Keratinocyte (primary cell): ENCODE data around the gene RFX2. TPM values are rescaled to one million over a fixed set of nuclear protein-coding genes. Genes with fewer than 3 reads are reported as not detected.

Experiments used
- DNase-seq: peaks from one replicate; pipeline ENCODE4 v3.0.0-alpha.2; 2011; ENCODE audit warnings: low read depth, missing footprints, low spot score
- FAIRE-seq: peaks from 2 replicates; lab custom pipeline; 2011; peaks lifted over from hg19 to GRCh38; lab: Jason Lieb, UNC
- H2AFZ ChIP-seq: 2 replicates; pipeline ENCODE4 v1.6.0; 2012; ENCODE audit warnings: low read length, control low read depth, inconsistent platforms; ENCODE audit not compliant: control insufficient read depth
- H3K27ac ChIP-seq: 2 replicates; pipeline ENCODE4 v1.5.1; 2011; ENCODE audit warnings: low read length; ENCODE audit not compliant: control insufficient read depth, insufficient read depth
- H3K27me3 ChIP-seq: 3 replicates; pipeline ENCODE4 v1.6.0; 2011; ENCODE audit warnings: low read length; ENCODE audit not compliant: control insufficient read depth, insufficient read depth; ENCODE audit errors: extremely low read depth
- H3K36me3 ChIP-seq, 2 experiments: 2 replicates in 1 of 2; 3 replicates in 1 of 2; pipeline ENCODE4 v1.5.1; 2011; ENCODE audit warnings: low read length in 2 of 2, mild to moderate bottlenecking in 1 of 2; ENCODE audit not compliant: control insufficient read depth in 2 of 2, insufficient read depth in 2 of 2; ENCODE audit errors: extremely low read depth in 1 of 2
- H3K4me1 ChIP-seq: 3 replicates; pipeline ENCODE4 v1.5.1; 2011; ENCODE audit warnings: low read length; ENCODE audit not compliant: control insufficient read depth, insufficient read depth; ENCODE audit errors: extremely low read depth
- H3K4me2 ChIP-seq: 3 replicates; pipeline ENCODE4 v1.6.0; 2011; ENCODE audit warnings: low read depth, low read length; ENCODE audit not compliant: control insufficient read depth, insufficient read depth; ENCODE audit errors: extremely low read depth
- H3K4me3 ChIP-seq, 3 experiments: fragments of 200-600 bp in 1 of 3; sonication (generic) in 1 of 3; 2 replicates in 2 of 3; 3 replicates in 1 of 3; pipeline ENCODE4 v1.5.1; 2011 to 2016; ENCODE audit warnings: low read length in 3 of 3, mild to moderate bottlenecking in 3 of 3, control low read depth in 2 of 3, inconsistent platforms in 1 of 3, low read depth in 1 of 3, mixed read lengths in 1 of 3, mixed run types in 1 of 3, moderate library complexity in 1 of 3; ENCODE audit not compliant: control insufficient read depth in 2 of 3, insufficient read depth in 2 of 3; ENCODE audit errors: extremely low read depth in 1 of 3
- H3K79me2 ChIP-seq: 2 replicates; pipeline ENCODE4 v1.6.0; 2012; ENCODE audit warnings: low read length; ENCODE audit not compliant: control insufficient read depth, insufficient read depth
- H3K9ac ChIP-seq: 3 replicates; pipeline ENCODE4 v1.6.0; 2011; ENCODE audit warnings: low read length; ENCODE audit not compliant: control insufficient read depth, insufficient read depth; ENCODE audit errors: extremely low read depth
- H3K9me1 ChIP-seq: 3 replicates; pipeline ENCODE4 v1.6.0; 2011; ENCODE audit warnings: low read length; ENCODE audit not compliant: control insufficient read depth, insufficient read depth; ENCODE audit errors: extremely low read depth
- H3K9me3 ChIP-seq: 2 replicates; pipeline ENCODE4 v1.5.1; 2012; ENCODE audit warnings: low read depth, low read length; ENCODE audit not compliant: control insufficient read depth
- H4K20me1 ChIP-seq: 3 replicates; pipeline ENCODE4 v1.6.0; 2011; ENCODE audit warnings: low read length; ENCODE audit not compliant: control insufficient read depth, insufficient read depth; ENCODE audit errors: extremely low read depth
- EZH2 ChIP-seq: IDR thresholded peaks from one replicate; pipeline ENCODE4 v1.6.1; 2012; ENCODE audit warnings: inconsistent platforms, mild to moderate bottlenecking, low read length, moderate library complexity
- dilution Hi-C: fragments of 300-500 bp; cut with MboI; formaldehyde crosslinking; loops from one replicate; pipeline ENCODE4 v1.7.0; 2020; ENCODE audit warnings: low sequenced_read_pairs; ENCODE audit not compliant: extremely low pct_ligation_motif_present
- polyA plus RNA-seq, 5 experiments: library from polyadenylated mRNA; depleted of rRNA in 3 of 5; stranded (reverse) in 3 of 5; stranded (forward) in 1 of 5; unstranded in 1 of 5; fragments of >200 nt; gene quantifications; 1 replicate in 1 of 5; 2 replicates in 3 of 5; 3 replicates in 1 of 5; pipeline versions ENCODE4 v1.2.1 to v1.2.3, GENCODE V29; 2011 to 2012; ENCODE audit warnings: missing spikeins in 2 of 5, low read depth in 1 of 5, low replicate concordance in 1 of 5
- TF ChIP-seq, protein P1 (sequence below), 3 experiments: IDR thresholded peaks in 1 of 3; conservative IDR thresholded peaks in 1 of 3; optimal IDR thresholded peaks in 1 of 3; 2 replicates in 2 of 3; 3 replicates in 1 of 3; pipeline versions ENCODE3 to v1.5.1; 2011; ENCODE audit warnings: low read length in 3 of 3, mild to moderate bottlenecking in 3 of 3, moderate library complexity in 2 of 3, control low read depth in 1 of 3, inconsistent platforms in 1 of 3; ENCODE audit not compliant: insufficient read depth in 2 of 3; ENCODE audit errors: extremely low read depth in 1 of 3

The RFX2 gene
- polyA plus RNA-seq, 1 donor (not counting 4 experiments of a cell fraction or from before 2014, with no cell fraction given) = 5.8 TPM

- Histone ChIP-seq H3K4me1 (no peaks in the 10 kb centered on the region), H3K27ac (no peak overlapping the region), H2AFZ (no peak overlapping the region), H3K9me1 (no peaks in the 10 kb centered on the region), H3K9me3 (no peaks in the 10 kb centered on the region), H4K20me1 (no peaks in the 10 kb centered on the region), H3K79me2 (no peaks in the 10 kb centered on the region), H3K9ac (no peak overlapping the region), H3K4me2 (no peak overlapping the region), H3K36me3 (peaks cover 10 to 13% of the 10 kb centered on the region in 2 experiments), H3K27me3 (no peaks in the 10 kb centered on the region), H3K4me3 (no peak overlapping the region)
- dilution Hi-C loops = no loop called here
- FAIRE-seq (no peak), DNase-seq (no peak)
- no peak for TF ChIP-seq EZH2
- TF ChIP-seq, protein P1, sequence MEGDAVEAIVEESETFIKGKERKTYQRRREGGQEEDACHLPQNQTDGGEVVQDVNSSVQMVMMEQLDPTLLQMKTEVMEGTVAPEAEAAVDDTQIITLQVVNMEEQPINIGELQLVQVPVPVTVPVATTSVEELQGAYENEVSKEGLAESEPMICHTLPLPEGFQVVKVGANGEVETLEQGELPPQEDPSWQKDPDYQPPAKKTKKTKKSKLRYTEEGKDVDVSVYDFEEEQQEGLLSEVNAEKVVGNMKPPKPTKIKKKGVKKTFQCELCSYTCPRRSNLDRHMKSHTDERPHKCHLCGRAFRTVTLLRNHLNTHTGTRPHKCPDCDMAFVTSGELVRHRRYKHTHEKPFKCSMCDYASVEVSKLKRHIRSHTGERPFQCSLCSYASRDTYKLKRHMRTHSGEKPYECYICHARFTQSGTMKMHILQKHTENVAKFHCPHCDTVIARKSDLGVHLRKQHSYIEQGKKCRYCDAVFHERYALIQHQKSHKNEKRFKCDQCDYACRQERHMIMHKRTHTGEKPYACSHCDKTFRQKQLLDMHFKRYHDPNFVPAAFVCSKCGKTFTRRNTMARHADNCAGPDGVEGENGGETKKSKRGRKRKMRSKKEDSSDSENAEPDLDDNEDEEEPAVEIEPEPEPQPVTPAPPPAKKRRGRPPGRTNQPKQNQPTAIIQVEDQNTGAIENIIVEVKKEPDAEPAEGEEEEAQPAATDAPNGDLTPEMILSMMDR (optimal IDR thresholded peaks at IDR 0.05 in 1 of 3, IDR thresholded peaks at IDR 0.05 in 1 of 3, conservative IDR thresholded peaks at IDR 0.05 in 1 of 3; ENCODE audit: extremely low read depth in 1 of 3, insufficient read depth in 2 of 3, low read length in 3 of 3) = no peak
Observed at GRCh38 chr19:6018786-6019185, 91.5 kb downstream of the RFX2 start.

- no peak overlapping the region for H2AFZ ChIP-seq
- no peak overlapping the region for H3K4me2 ChIP-seq
- no peak overlapping the region for H3K4me3 ChIP-seq
- no peak for FAIRE-seq
- H3K27me3 ChIP-seq = no peaks in the 10 kb centered on the region
- H3K36me3 ChIP-seq = peaks cover 9 to 10% of the 10 kb centered on the region in 2 experiments
- dilution Hi-C loops = no loop called here
- no peak overlapping the region for H3K9ac ChIP-seq
- no peaks in the 10 kb centered on the region for H3K9me3 ChIP-seq
- TF ChIP-seq EZH2 = no peak
- TF ChIP-seq, protein P1 (optimal IDR thresholded peaks at IDR 0.05 in 1 of 3, IDR thresholded peaks at IDR 0.05 in 1 of 3, conservative IDR thresholded peaks at IDR 0.05 in 1 of 3; ENCODE audit: extremely low read depth in 1 of 3, insufficient read depth in 2 of 3, low read length in 3 of 3) = no peak
- no peaks in the 10 kb centered on the region for H3K9me1 ChIP-seq
- no peaks in the 10 kb centered on the region for H4K20me1 ChIP-seq
- no peaks in the 10 kb centered on the region for H3K4me1 ChIP-seq
- no peak for DNase-seq
- no peaks in the 10 kb centered on the region for H3K79me2 ChIP-seq
- no peak overlapping the region for H3K27ac ChIP-seq
Observed at GRCh38 chr19:6017576-6017975, 92.7 kb downstream of the RFX2 start.
